Stimulated activated CD4-positive, alpha-beta T cell treated with anti-CD3 and anti-CD28 coated beads, Interleukin-1b, Interleukin-23, amount 100 ng/mL, for 4 hours (primary cell): ENCODE data around the gene CHMP2A.
"Not testable (repeated sequence)": the region's sequence is repeated elsewhere in the genome, so short reads cannot be mapped to it uniquely, and the experiment has no call there.

Source experiments
- DNase-seq, 2 donors: peaks; one replicate each; pipeline ENCODE4 v3.0.0-alpha.2; 2020; ENCODE audit warnings: low read depth in 2 of 2

The CHMP2A gene

DNA sequence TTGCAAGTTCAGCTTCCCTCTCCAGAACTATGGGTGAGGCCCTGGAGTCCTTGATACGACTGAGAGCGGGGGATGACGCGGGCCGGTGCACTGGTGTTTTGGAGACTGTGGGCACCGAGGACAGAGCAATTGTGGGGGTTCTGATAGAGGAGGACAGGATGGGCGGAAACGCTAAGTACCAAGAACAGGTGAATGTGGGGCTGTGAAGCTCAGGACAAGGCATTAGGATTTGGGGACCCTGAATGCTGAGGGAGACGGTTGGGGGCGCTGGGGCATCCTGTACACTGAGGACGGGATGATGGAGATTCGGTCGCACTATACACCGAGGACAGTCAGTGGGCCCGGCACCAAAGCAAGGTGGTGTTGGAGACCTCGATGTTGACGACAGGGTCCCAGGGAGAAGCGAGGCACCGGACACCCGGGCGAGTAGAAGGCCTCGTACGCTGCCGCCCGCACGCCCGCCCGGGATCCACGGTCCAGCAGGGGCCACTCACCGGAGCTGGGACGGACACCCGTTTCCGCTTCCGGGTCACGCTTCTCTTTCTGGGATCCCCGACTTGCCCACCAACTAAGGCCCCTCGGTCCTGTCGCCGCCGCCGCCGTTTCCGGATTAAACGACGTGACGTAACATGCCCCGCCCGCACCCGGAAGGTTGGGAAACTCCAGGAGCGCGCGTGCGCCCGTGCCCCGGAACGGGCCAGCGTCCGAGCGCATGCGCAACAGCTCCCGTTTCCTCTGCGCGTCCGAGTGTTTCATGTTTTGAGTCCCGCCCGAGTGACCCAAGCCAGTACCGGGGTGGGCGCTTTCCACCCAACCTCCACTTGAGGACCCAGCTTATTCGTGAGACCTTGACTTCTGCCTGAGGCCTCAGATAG lies at the start of gene CHMP2A:
TSS of gene CHMP2A (minus strand) at position 612 of the 875 bp plus-strand sequence. CDS start 893 bp downstream, outside the sequence.
- peak; percentile 96 to 98 for DNase-seq

DNA sequence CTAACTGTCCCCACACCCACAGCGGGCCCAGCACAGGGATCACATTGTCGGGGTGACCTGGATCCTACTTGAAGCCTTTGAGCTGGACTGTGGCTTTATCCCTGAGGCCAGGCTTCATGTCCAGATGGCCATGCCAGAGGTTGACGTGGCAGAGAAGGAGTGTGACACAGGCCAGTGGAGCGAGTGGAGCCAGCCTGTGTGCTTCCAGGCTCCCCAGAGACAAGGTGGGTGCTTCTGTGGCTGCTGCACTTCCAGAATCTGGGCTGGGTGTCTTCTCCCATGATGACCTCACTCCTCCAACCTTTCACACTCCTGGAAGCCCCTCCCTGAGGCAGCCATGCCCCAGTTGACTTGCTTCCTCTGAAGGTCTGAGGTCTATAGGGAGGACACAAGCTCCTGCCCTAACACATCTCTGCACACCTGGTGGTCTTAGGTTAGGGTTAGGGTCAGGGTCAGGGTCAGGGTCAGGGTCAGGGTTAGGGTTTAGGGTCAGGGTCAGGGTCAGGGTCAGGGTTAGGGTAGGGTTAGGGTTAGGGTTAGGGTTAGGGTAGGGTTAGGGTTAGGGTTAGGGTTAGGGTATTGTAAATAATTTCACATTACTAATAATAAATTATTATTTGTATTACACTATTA lies 31.3 kb upstream of the CHMP2A start:
- DNase-seq = no peak

DNA sequence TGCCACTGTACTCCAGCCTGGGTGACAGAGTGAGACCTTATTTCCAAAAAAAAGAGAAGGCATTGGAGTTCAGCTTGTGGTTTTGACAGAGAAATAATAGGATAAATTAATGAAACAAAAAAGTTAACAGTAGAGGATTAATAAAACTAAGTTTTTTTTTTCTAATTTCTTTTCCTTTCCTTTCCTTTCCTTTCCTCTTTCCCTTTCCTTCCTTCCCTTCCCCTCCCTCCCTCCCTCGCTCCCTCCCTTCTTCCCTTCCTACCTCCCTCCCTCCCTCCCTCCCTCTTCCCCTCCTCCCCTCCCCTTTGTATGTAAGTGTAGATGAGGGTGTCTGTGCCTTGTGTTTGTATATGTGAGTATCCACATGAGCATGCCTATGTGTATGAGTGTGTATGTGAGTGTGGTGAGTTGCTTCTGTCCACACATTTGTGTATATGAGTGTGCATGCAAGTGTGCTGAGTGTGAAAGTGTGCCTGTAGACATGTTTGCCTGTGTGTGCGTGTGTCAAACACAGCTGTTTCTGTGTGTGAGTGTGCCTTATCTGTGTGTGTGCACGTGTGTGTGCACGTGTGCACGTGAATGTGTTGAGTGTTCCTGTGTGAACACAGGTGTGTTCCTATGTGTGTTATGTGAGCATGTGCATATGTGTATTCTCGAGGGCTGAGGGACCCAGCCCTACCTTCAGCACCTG lies 30.7 kb upstream of the CHMP2A start:
- no peak for DNase-seq

DNA sequence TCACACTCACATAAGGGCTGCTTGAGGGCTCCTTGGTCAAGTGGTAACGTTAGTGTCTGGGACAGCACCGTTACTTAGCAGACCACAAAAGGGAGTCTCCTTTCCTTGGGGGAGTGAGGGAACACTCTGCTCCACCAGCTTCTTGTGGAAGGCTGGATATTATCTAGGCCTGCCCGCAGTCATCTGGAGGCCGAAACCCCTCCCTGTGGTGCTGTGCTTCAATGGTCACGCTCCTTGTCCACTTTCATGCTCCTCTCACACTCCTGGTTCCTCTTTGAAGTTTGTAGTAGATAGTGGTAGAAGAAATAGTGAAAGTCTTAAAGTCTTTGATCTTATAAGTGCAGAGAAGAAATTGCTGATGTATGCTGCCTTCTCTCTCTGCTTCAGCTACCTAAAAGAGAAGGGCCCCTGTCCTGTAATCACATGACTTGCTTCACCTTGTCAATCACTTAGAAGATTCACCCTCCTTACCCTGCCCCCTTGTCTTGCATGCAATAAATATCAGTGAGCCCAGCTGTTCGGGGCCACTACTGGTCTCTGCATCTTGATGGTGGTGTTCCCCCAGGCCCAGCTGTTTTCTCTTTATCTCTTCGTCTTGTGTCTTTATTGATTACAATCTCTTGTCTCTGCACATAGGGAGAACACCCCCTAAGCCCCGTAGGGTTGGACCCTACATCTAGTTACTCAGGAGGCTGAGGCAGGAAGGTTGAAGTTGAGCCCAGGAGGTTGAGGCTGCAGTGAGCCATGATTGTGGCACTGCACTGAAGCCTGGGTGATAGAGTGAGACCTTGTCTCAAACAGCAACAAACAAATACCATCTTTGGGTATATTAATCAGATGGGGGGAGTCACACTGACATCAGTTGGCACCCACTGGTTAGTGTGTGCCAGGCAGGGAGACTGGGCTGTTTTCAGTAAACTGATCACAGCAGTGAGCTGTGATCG lies 29.9 kb upstream of the CHMP2A start:
- DNase-seq = no peak

DNA sequence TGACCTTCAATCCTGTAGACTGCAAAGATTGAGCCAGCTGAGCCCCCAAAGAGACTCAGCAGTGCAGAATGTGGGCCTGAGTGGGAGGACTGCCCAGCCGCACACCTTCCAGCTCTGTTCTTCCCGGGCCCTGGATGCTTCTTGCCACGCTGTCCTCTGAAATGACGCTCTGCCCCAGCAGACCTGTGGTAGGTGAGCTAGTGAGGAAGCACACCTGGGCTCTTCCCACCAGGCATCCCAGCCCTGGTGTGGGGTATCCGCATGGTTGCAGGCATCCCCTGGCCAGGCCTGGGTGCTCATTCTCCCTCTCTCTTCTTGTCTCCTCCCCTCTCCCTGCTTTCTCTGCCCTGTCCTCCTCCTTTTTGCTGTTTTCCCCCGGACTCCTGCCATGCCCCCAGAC lies 28.1 kb upstream of the CHMP2A start:
- no peak for DNase-seq

DNA sequence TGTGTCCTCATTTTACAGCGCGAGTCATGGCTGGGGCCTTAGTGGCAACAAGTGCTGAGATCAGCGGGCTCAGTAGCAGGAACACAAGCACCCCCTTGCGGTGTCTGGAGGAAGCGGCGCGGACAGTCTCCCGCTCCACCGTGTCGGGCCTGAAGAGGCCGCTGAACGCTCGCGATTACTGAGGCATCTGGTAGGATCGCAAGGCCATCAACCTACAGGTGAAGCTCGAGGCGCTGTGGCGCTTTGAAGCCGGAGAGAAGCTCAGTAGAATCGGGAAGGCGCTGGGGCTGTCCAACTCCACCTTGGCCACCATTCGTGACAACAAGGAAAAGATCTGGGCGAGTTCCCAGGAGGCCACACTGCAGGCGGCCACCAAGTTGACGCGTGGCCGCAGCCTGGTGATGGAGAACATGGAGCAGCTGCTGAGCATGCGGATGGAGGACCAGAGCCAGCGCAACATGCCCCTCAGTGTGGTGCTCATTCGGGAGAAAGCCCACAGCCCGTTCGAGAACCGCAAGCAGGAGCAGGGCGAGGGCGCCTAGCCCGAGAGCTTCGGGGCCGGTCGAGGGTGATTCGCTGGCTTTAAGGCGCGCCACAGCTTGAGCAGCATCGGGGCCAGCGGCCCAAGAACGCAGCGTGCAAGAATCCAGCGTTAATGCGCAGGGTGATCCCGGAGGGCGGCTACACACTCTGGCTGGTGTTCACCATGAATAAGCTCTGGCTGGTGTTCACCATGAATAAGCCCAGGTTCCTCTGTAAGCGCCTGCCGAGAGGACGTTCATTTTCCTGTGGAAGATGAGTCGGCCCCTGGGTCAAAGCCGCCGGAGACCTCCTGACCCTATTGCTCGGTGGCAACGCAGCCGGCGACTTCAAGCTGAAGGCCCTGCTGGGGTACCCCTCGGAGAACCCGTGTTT lies 26.6 kb upstream of the CHMP2A start:
- peak; percentile 84 to 91 for DNase-seq

DNA sequence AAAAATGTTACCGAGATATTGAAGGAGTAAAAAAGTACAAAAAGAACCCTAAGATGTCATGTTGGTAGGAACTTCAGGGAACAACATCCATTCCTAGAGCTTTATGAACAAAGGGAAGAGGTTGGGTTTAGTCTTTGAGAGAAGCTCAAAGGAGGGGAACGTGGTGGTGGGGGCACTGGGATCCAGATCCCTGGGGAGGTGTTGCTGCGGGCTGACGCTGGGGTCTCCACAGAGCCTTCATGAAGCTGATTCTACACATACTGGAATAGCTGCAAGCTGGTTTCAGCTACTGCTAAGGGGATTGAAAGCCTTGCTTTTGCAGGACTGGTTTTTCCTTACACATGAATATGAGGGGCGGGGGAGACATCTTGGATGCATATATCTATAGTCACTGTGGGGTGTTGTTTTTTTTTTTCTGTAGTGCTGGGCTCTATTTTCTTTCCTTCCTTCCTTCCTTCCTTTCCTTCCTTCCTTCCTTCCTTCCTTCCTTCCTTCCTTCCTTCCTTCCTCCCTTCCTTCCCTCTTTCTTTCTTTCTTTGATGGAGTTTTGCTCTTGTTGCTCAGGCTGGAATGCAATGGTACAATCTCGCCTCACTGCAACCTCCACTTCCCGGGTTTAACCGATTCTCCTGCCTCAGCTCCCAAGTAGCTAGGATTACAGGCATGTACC lies 24.7 kb upstream of the CHMP2A start:
- no peak for DNase-seq

DNA sequence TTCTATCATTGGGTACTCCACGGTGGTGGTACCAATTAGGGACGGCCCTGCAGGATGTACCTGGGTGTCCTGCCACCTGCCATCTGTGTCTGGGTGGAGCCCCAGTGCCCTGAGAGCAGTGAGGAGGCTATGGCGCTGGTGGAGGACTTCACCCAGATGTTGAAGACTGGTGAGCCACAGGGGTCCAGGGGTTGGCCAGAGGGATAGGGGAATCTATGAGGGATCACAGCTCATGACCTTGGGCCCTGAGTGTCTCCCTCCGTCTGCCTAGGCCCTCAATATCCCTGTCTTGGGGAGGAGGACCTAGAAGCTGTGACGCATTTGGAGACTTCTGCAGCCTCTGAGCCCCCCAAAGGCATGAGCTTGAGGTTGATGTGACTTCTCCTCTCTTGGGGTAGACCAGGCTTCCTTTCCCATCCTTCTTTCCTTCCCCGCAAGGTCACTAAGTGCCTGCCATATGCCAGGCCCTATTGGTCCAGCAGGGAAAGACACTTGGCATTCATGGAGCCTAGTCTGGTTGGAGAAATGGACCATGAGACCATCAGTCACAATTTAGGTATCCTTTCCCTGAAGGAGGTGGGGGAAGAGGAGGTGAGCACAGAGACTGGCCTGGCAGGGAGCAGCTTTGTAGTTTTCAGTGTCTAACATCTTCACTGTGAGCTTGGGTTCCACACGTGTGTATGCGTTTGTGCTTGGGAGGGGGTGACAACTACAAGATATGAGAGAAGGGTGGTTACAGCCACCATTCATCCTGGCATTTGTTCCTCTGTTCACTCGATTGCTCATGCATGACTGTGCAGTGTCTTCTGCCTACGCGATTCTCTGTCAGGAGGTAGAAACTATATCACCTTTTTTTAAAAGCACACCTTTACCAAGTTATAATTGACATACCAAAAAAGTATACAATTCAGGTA lies 23.4 kb upstream of the CHMP2A start:
- no peak for DNase-seq

DNA sequence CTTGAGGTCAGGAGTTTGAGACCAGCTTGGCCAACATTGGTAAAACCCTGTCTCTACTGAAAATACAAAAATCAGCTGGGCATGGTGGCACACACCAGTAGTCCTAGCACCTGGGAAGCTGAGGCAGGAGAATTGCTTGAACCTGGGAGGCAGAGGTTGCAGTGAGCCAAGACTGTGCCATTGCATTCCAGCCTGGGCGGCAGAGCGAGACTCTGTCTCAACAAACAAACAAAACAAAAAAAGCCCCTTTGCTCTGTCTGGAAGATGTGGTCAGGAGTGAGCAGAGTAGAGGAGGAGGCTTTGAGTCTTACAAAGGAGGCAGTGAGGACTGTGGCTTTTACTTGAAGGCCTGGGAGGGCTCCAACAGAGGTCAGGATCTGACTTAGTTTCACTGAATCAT lies 22.7 kb upstream of the CHMP2A start:
- DNase-seq = not testable (repeated sequence)

DNA sequence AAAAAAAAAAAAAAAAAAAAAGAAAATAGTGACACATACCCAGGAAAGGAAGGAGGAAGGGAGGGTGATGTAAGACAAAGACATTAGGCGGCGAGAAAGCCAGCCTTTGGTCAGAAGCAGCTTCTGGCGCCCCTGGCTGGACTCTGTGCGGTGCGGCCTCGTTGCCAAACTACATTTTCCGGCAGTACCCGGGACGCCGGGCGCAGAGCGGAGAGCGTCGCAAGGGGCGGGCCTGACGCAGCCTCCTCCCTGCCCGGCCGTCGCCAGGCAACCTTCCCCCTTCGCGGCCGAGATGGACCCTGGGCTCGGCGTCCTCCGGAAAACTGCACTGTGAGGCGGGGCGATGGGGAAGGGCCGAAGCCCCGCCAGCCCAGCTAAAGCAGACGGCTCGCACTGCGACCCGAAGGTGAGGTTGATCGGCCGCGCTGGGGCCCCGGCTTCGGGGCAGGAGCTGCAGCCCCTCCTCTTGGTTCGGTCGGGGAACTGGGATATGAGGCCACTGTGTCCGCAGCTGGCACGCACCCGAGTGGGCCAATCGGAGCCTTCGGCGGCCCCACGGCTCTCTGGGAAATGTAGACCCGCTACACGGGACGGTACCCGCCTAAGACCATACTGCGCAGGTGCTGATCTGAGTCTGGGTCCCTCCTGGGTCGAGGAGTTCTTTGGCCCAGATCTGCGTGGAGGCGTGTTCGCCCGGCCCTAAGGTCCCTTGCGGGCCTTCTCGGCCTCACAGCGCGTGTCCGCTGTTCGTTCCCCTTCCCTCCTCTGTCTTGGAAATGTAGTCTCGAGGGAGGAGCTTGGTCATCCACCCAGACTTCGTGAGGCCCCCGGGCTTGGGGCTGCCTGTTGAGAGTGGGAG lies 20.5 kb upstream of the CHMP2A start:
- DNase-seq = peak in 1 of 2 donors; percentile 71

DNA sequence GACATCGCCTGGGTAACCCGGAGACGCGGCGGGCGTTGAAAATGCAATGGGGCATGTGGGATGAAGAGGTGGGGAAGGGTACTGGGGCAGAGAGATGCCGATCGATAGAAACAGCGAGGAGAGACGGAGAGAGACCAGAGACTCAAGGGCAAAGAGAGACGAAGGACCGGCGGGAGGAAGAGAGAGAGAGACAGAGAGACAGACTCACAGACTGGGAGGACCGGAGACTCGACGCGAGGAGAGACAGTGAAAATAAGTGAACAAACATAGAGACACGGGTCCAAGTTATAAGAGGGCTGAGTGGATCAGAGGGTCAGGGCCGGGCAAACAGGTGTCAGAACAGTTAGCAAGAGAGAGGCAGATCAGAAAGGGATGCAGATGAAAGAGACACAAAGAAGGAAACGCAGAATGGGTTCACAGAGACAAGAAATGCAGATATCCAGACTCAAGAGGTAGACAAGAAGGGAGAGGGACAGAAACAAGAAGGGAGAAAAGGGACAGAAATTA lies 18.8 kb upstream of the CHMP2A start:
- no peak for DNase-seq

DNA sequence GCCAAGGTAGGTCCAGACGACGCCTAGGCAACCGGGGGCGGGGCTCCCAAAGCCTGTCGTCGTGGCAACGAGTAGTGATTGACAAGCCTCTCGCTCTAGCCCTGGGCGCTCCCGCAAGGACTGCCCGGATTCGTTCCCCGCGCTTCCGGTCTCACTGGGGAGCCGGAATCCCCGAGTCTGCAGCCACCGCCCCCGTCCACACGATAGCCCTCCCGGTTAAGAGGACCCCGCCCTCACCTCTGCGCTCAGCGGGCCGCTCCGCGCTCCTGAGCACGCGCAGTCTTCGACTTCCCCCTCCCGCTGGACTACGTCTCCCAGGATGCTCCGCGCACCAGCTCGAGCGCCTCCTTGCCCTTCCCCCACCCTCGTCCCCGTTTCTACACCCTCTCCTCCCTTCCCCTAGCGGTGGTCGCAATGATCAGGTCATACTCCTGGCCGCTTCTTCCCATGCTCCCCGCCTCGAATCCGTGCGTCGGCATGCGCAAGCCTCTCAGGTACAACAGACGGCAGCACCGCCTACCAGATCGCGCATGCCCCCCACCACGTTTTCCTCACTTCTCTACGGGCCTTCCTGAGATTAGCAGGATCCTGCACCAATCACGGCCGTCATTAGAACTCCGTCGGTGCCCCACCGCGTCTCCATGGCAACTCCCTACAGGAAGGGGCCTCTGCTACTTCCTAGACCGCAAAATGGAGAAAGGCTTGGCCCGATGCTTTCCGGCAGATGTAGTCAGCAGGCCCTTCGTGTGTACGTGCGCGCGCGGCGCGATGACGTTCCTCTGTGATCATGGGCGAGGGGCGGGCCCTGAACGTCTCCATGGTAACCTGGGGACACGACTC lies 18.1 kb upstream of the CHMP2A start, which contains the start of gene MZF1:
TSS of gene MZF1 (minus strand) at position 518 of the 840 bp plus-strand sequence. CDS start 1,946 bp downstream, outside the sequence.
- peak; percentile 98 to 99 for DNase-seq

DNA sequence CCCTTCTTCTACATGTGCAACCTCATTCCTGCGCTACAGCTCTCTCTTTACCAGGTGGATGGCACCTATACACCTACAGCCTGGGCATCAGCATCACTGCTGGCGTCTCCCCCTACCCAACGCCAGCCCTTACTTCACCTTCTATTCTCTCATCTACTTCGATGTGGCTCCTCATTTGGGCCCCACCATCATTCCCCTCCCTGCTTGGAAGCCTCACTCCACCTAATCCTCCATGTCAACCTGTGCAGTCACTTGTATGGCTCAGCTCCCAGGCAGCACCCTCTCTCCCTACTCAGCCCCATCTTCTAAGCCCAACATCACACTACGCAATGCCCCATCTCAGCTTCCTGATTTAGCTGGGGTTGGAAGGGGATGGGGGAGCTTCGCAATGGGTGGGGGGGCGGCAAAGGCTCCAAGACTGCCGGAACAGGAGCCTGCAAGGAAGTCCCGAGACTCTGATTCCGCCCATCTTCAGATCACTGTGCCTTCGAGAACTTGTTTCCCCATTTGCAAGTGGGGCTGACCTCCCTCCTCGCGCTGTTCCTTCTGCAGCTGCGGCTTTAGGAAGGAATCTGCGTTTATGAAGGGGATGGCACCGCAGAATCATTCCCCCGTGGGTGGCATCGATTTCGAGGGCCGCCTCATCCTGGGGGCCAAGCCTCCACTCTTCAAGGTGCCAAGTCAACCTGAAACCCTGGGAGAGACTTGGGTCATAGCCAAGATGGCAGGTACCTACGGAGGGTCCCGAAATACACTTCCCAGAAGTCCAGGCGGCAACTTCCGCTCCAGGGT lies 17.3 kb upstream of the CHMP2A start:
- no peak for DNase-seq

DNA sequence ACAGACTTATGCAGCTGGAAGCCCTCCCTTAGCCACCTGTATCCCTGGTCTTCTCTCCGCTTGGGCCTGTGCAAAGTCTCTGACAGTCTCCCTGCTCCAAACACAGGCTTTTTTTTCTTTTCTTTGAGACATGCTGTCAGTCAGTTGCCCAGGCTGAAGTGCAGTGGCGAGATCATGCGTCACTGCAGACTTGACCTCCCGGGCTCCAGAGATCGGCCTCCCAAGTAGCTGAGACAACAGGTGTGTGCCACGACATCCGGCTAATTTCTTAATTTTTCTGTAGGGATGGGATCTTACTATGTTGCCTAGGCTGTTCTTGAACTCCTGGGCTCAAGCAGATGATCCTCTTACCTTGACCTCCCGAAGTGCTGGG lies 16.7 kb upstream of the CHMP2A start:
- no peak for DNase-seq

DNA sequence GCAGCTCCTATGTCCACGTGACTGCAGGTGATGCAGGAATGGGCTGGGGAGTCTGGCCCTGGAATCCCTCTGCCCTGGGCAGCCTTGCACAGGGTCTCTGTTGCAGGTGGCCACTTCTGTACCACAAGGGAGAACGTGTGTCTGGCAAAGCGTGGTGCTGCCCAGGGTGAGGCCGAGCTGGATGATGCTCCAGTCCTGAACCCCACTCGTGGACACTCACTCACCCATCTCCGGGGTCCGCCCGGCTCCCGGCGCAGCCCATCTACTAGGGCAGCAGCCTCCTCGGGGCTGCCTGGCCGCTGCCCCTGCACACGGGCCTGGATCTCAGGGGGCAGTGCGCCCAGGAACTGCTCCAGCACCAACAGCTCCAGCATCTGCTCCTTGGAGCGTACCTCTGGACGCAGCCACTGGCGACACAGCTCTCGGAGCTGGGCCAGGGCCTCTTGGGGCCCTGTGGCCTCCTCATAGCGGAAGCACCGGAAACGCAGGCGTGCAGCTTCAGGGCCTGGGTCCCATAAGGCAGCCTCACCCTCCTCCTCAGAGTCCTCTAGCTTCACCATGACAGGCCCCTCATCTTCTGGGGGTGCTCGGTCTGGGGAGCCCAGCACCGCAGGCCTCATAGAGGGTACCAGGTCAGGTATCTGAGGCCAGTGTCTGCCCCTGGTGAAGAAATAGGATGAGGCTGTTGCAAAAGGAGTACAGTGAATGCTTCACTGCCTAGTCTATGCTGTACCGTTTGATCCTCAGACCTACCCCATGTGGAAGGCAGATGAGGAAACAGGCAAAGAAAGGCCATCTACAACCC lies 16.1 kb upstream of the CHMP2A start:
- DNase-seq = no peak
